ENCODE data around the gene DESI1. TPM values are rescaled to one million over a fixed set of nuclear protein-coding genes. Genes with fewer than 3 reads are reported as not detected.
A peak's percentile ranks its signal among the peaks of the same experiment; 100 is the strongest.

Gene DESI1
- total RNA-seq, 1 experiment from 2014 or later = 20.9 TPM

- H3K79me2 ChIP-seq (ENCODE audit: low read length) = peaks cover 49% of the 10 kb centered on the region
These were observed 21.7 kb upstream of the DESI1 start for GRCh38 chr22:41642331-41643110.

GRCh38 chr22:41641854-41642253, 21.0 kb upstream of the DESI1 start:
- Histone ChIP-seq H3K79me2 (ENCODE audit: low read length) (peaks cover 55% of the 10 kb centered on the region), H3K4me2 (ENCODE audit: low read length) (no peak overlapping the region), H3K27me3 (ENCODE audit: low read length) (no peaks in the 10 kb centered on the region), H3K4me1 (ENCODE audit: insufficient read depth, low read length) (0 out of 2 replicates have a peak, but pooled peaks cover under 1% of the 10 kb centered on the region), H3K27ac (ENCODE audit: low read length) (no peak overlapping the region), H3K4me3 (ENCODE audit: low read length) (no peak overlapping the region), H3K9me3 (ENCODE audit: low read length) (no peaks in the 10 kb centered on the region), H2AFZ (ENCODE audit: low read length) (no peak overlapping the region), H4K20me1 (ENCODE audit: low read length) (0 out of 2 replicates have a peak, but pooled peaks cover 2% of the 10 kb centered on the region), H3K9me2 (replicated peaks; ENCODE audit: low read length) (no peaks in the 10 kb centered on the region), H3F3A (ENCODE audit: low read length, unreplicated experiment) (no peaks in the 10 kb centered on the region), H3K36me3 (ENCODE audit: low read depth, low read length) (peaks cover 57% of the 10 kb centered on the region), H3K9ac (ENCODE audit: low read length) (no peak overlapping the region)
- no peak for ATAC-seq
- ChIA-PET POLR2A (ENCODE audit: unreplicated experiment) (no interaction called here), CTCF (no interaction called here)
- no peak for DNase-seq
- no TSS peak for BruUV-seq (replicated peaks)
- intact Hi-C loops (cut with micrococcal nuclease) = no loop called here
- TF ChIP-seq EZH2phosphoT487 (IDR thresholded peaks at IDR 0.05; ENCODE audit: borderline replicate concordance, low read length) (no peak), EZH2 (IDR thresholded peaks at IDR 0.05; ENCODE audit: low read length, unreplicated experiment) (no peak)
- TF ChIP-seq, protein P1, sequence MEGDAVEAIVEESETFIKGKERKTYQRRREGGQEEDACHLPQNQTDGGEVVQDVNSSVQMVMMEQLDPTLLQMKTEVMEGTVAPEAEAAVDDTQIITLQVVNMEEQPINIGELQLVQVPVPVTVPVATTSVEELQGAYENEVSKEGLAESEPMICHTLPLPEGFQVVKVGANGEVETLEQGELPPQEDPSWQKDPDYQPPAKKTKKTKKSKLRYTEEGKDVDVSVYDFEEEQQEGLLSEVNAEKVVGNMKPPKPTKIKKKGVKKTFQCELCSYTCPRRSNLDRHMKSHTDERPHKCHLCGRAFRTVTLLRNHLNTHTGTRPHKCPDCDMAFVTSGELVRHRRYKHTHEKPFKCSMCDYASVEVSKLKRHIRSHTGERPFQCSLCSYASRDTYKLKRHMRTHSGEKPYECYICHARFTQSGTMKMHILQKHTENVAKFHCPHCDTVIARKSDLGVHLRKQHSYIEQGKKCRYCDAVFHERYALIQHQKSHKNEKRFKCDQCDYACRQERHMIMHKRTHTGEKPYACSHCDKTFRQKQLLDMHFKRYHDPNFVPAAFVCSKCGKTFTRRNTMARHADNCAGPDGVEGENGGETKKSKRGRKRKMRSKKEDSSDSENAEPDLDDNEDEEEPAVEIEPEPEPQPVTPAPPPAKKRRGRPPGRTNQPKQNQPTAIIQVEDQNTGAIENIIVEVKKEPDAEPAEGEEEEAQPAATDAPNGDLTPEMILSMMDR (conservative IDR thresholded peaks at IDR 0.05; ENCODE audit: low read depth, low read length) = no peak

More at GRCh38 chr22:41642331-41643110, 21.7 kb upstream of the DESI1 start:
- Histone ChIP-seq H3K27ac (ENCODE audit: low read length) (no peak overlapping the region), H3K9me3 (ENCODE audit: low read length) (no peaks in the 10 kb centered on the region), H3K9ac (ENCODE audit: low read length) (no peak overlapping the region), H3K9me2 (replicated peaks; ENCODE audit: low read length) (no peaks in the 10 kb centered on the region), H3F3A (ENCODE audit: low read length, unreplicated experiment) (no peaks in the 10 kb centered on the region), H2AFZ (ENCODE audit: low read length) (no peak overlapping the region), H3K4me3 (ENCODE audit: low read length) (no peak overlapping the region), H3K4me1 (ENCODE audit: insufficient read depth, low read length) (no peaks in the 10 kb centered on the region), H4K20me1 (ENCODE audit: low read length) (0 out of 2 replicates have a peak, but pooled peaks cover 2% of the 10 kb centered on the region), H3K4me2 (ENCODE audit: low read length) (no peak overlapping the region), H3K36me3 (ENCODE audit: low read depth, low read length) (peaks cover 51% of the 10 kb centered on the region), H3K27me3 (ENCODE audit: low read length) (no peaks in the 10 kb centered on the region)
- DNase-seq (peak; percentile 6), ATAC-seq (no peak)
- CTCF ChIA-PET = no interaction called here
- no TSS peak for BruUV-seq (replicated peaks)
- intact Hi-C loops (cut with micrococcal nuclease) = no loop called here
- TF ChIP-seq EZH2 (IDR thresholded peaks at IDR 0.05; ENCODE audit: low read length, unreplicated experiment) = no peak
- TF ChIP-seq, protein P1 (conservative IDR thresholded peaks at IDR 0.05; ENCODE audit: low read depth, low read length) = no peak
- TF ChIP-seq EZH2phosphoT487 (IDR thresholded peaks at IDR 0.05; ENCODE audit: borderline replicate concordance, low read length) = no peak
- POLR2A ChIA-PET (ENCODE audit: unreplicated experiment) = interaction anchor here (0.7 kb wide), 1 partner anchor 25 kb away, joined by 3 read pairs; no protein-coding TSS in a partner anchor

DNA sequence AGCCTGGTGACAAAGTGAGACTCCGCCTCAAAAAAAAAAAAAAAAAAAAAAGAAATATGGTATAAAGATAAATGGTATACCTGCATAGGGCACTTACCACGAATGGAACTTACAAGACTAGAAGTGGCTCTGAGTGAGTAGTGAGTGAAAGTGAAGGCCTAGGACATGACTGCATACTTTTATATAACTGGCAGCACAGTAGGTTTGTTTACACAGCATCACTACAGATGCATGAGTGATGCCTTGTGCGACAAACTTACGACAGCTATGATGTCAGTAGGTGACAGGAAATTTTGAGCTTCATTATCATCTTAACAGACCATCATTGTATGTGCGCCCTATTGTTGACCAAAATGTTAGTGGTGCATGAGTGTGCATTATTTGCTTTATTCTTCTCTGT, 17.9 kb upstream of the DESI1 start:
- H2AFZ ChIP-seq (ENCODE audit: low read length) = no peak overlapping the region
- no peaks in the 10 kb centered on the region for H3K27me3 ChIP-seq (ENCODE audit: low read length)
- H3K36me3 ChIP-seq (ENCODE audit: low read depth, low read length) = peaks cover 60% of the 10 kb centered on the region
- intact Hi-C loops (cut with micrococcal nuclease) = no loop called here
- H3K9me2 ChIP-seq (replicated peaks; ENCODE audit: low read length) = no peaks in the 10 kb centered on the region
- TF ChIP-seq EZH2 (IDR thresholded peaks at IDR 0.05; ENCODE audit: low read length, unreplicated experiment) (no peak), EZH2phosphoT487 (IDR thresholded peaks at IDR 0.05; ENCODE audit: borderline replicate concordance, low read length) (no peak)
- TF ChIP-seq, protein P1 (conservative IDR thresholded peaks at IDR 0.05; ENCODE audit: low read depth, low read length) = no peak
- H3K4me2 ChIP-seq (ENCODE audit: low read length) = no peak overlapping the region
- BruUV-seq (replicated peaks) = no TSS peak
- H3K4me1 ChIP-seq (ENCODE audit: insufficient read depth, low read length) = peaks cover 10% of the 10 kb centered on the region; the same call in 1 of the 2 replicates
- POLR2A ChIA-PET (ENCODE audit: unreplicated experiment) = interaction anchor here (0.6 kb wide), 1 partner anchor 18 kb away, joined by 4 read pairs; the partner anchor contains the start of genes DESI1 and XRCC6
- H3F3A ChIP-seq (ENCODE audit: low read length, unreplicated experiment) = peaks cover 3% of the 10 kb centered on the region
- H3K27ac ChIP-seq (ENCODE audit: low read length) = no peak overlapping the region
- CTCF ChIA-PET = no interaction called here
- no peak overlapping the region for H3K4me3 ChIP-seq (ENCODE audit: low read length)
- ATAC-seq (no peak; the same call in 1 of the 2 replicates), DNase-seq (no peak)
- peaks cover 7% of the 10 kb centered on the region; the same call in 1 of the 2 replicates for H4K20me1 ChIP-seq (ENCODE audit: low read length)
- H3K9ac ChIP-seq (ENCODE audit: low read length) = no peak overlapping the region
- peaks cover 53% of the 10 kb centered on the region for H3K79me2 ChIP-seq (ENCODE audit: low read length)
- no peaks in the 10 kb centered on the region for H3K9me3 ChIP-seq (ENCODE audit: low read length)
